K562 (cell line): ENCODE data around the gene ATAD2B. TPM values are rescaled to one million over a fixed set of nuclear protein-coding genes. Genes with fewer than 3 reads are reported as not detected.

Experiments
- ATAC-seq: fragments of 200-7000 bp; cut with Tn5 transposase; 3 replicates; pipeline ENCODE4 v1.9.1; 2020; ENCODE audit warnings: moderate library complexity
- BruUV-seq: library from RNA; stranded (reverse); fragments of 400-500 nt; replicated peaks from 2 replicates; lab custom pipeline; 2021; lab: Mats Ljungman, UMichigan
- CTCF ChIA-PET: fragments of 300-600 bp; formaldehyde crosslinking; extraction: SDS; loops from one replicate; lab custom pipeline; 2021; ENCODE audit warnings: low intra/inter-chr PET ratio; lab: Yijun Ruan, JAX
- POLR2A ChIA-PET: fragments of 300-600, 350-650 bp; sonication (Branson Sonifier 250); formaldehyde crosslinking; extraction: SDS; loops from one replicate; lab custom pipeline; 2021; ENCODE audit warnings: antibody characterized with exemption, inconsistent platforms; lab: Yijun Ruan, JAX
- DNase-seq, 4 experiments: peaks; one replicate each; pipeline versions ENCODE4 v3.0.0 to v3.0.0-alpha.2; 2011 to 2018; ENCODE audit warnings: low spot score in 3 of 4, mixed read lengths in 3 of 4; ENCODE audit errors: extremely low read depth in 1 of 4
- FAIRE-seq: peaks from 2 replicates; lab custom pipeline; 2011; peaks lifted over from hg19 to GRCh38; lab: Jason Lieb, UNC
- H2AFZ ChIP-seq: 2 replicates; pipeline ENCODE4 v1.6.0; 2011; ENCODE audit warnings: low read depth, low read length, control low read depth, inconsistent platforms
- H3K27ac ChIP-seq: fragments of 200-600 bp; 3 replicates; pipeline ENCODE4 v1.8.0; 2011; ENCODE audit warnings: low read depth, mild to moderate bottlenecking, control low read depth, inconsistent platforms, low read length, moderate library complexity, mixed read lengths; ENCODE audit errors: extremely low read depth
- H3K27me3 ChIP-seq, 2 experiments: fragments of 300-600 bp in 1 of 2; 2 replicates in 1 of 2; 3 replicates in 1 of 2; pipeline versions ENCODE4 v1.6.0 to v1.8.0; 2011; ENCODE audit warnings: inconsistent platforms in 2 of 2, low read length in 2 of 2, mild to moderate bottlenecking in 1 of 2, mixed read lengths in 1 of 2, moderate library complexity in 1 of 2; ENCODE audit not compliant: control insufficient read depth in 2 of 2, insufficient read depth in 2 of 2
- H3K36me3 ChIP-seq: fragments of 300-600 bp; 3 replicates; pipeline ENCODE4 v1.8.0; 2011; ENCODE audit warnings: mild to moderate bottlenecking, low read length, inconsistent platforms; ENCODE audit not compliant: control insufficient read depth, insufficient read depth
- H3K4me1 ChIP-seq, 2 experiments: fragments of 200-600 bp in 1 of 2; replicated peaks in 1 of 2; 2 replicates in 1 of 2; 3 replicates in 1 of 2; pipeline versions ENCODE4 v1.5.1 to v1.8.0; 2011; ENCODE audit warnings: inconsistent platforms in 2 of 2, low read length in 2 of 2, mild to moderate bottlenecking in 1 of 2, mixed read lengths in 1 of 2, moderate library complexity in 1 of 2; ENCODE audit not compliant: control insufficient read depth in 2 of 2, insufficient read depth in 2 of 2
- H3K4me2 ChIP-seq: 2 replicates; pipeline ENCODE4 v1.6.1; 2011; ENCODE audit warnings: low read length, control low read depth, inconsistent platforms, mixed read lengths; ENCODE audit not compliant: insufficient read depth
- H3K4me3 ChIP-seq: fragments of 200-600 bp; sonication (generic), shearing (Covaris generic); 2 replicates; pipeline ENCODE4 v1.5.1; 2016; ENCODE audit warnings: control low read depth, inconsistent platforms
- H3K79me2 ChIP-seq: fragments of 200-600 bp; 3 replicates; pipeline ENCODE4 v1.8.0; 2011; ENCODE audit warnings: low read length, inconsistent platforms; ENCODE audit not compliant: control insufficient read depth, insufficient read depth
- H3K9ac ChIP-seq, 2 experiments: 2 replicates each; pipeline versions ENCODE4 v1.6.0 to v1.6.1; 2011; ENCODE audit warnings: low read depth in 2 of 2, low read length in 2 of 2, control low read depth in 1 of 2, inconsistent platforms in 1 of 2, mild to moderate bottlenecking in 1 of 2, mixed read lengths in 1 of 2; ENCODE audit not compliant: insufficient read depth in 1 of 2
- H3K9me1 ChIP-seq: one replicate; pipeline ENCODE4 v1.6.0; 2011; ENCODE audit warnings: inconsistent platforms, mild to moderate bottlenecking, low read length, moderate library complexity; ENCODE audit not compliant: control insufficient read depth, insufficient read depth
- H3K9me3 ChIP-seq: replicated peaks from 2 replicates; pipeline ENCODE4 v1.5.1; 2011; ENCODE audit warnings: low read depth, low read length, inconsistent platforms; ENCODE audit not compliant: control insufficient read depth, insufficient read depth
- H4K20me1 ChIP-seq: replicated peaks from 2 replicates; pipeline ENCODE4 v1.6.1; 2011; ENCODE audit warnings: low read length, inconsistent platforms, mixed read lengths; ENCODE audit not compliant: control insufficient read depth, insufficient read depth
- ESRRA ChIP-seq: fragments of 450-650 bp; IDR thresholded peaks from 2 replicates; pipeline ENCODE4 v1.6.1; 2014; ENCODE audit warnings: low read depth, mild to moderate bottlenecking, moderate library complexity, borderline replicate concordance
- ETV5 ChIP-seq: sonication (generic); formaldehyde crosslinking; IDR thresholded peaks from 2 replicates; pipeline ENCODE4 v1.4.0; 2020; ENCODE audit warnings: low read depth, mild to moderate bottlenecking, missing genetic modification reagents
- FOXJ2 ChIP-seq: fragments of 200-800 bp; sonication (Bioruptor generic); IDR thresholded peaks from 2 replicates; pipeline ENCODE4 v1.6.1; 2016; ENCODE audit warnings: missing genetic modification characterization, missing compliant biosample characterization
- IFI16 ChIP-seq: fragments of 250-450 bp; sonication (Bioruptor Pico); IDR thresholded peaks from 2 replicates; pipeline ENCODE4 v2.1.2; 2022; ENCODE audit warnings: mild to moderate bottlenecking, inconsistent platforms
- RBM17 ChIP-seq: fragments of 200-400 bp; formaldehyde crosslinking; IDR thresholded peaks from 2 replicates; pipeline ENCODE4 v1.6.1; 2017; ENCODE audit warnings: low read depth, mild to moderate bottlenecking, low read length, borderline replicate concordance
- RUNX1 ChIP-seq: sonication (generic); IDR thresholded peaks from 2 replicates; pipeline ENCODE4 v1.6.1; 2016; ENCODE audit warnings: antibody characterized with exemption, low read depth
- SMC3 ChIP-seq: conservative IDR thresholded peaks from 2 replicates; pipeline ENCODE4 v1.6.1; 2011; ENCODE audit warnings: low read depth, low read length, improper control_type of control experiment; ENCODE audit not compliant: insufficient read depth
- TAL1 ChIP-seq: fragments of 450-650 bp; IDR thresholded peaks from 2 replicates; pipeline ENCODE4 v1.6.1; 2016; ENCODE audit warnings: mild to moderate bottlenecking
- WHSC1 ChIP-seq: IDR thresholded peaks from one replicate; pipeline ENCODE4 v1.6.1; 2012; ENCODE audit warnings: low read length, control low read depth, inconsistent platforms
- ZNF165 ChIP-seq: fragments of 250-450 bp; sonication (Bioruptor Pico); IDR thresholded peaks from 2 replicates; pipeline ENCODE4 v1.4.0; 2020; ENCODE audit warnings: borderline replicate concordance
- WGBS: fragments of 100-300 bp; shearing (Covaris generic); methylation state at CpG from one replicate; pipeline ENCODE4 v1.1.6; 2016; ENCODE audit warnings: low coverage, mixed read lengths; ENCODE audit not compliant: insufficient coverage; ENCODE audit errors: missing lambda C conversion rate; 5-methylcytosine and 5-hydroxymethylcytosine counted together
- in situ Hi-C: fragments of 300-500 bp; cut with MboI; formaldehyde crosslinking; loops from 4 replicates; pipeline ENCODE4 v1.15.0; 2018; ENCODE audit warnings: inconsistent platforms, mixed read lengths
- intact Hi-C: fragments of 100-400 bp; cut with micrococcal nuclease; formaldehyde crosslinking; loops from 2 replicates; pipeline ENCODE4 v1.14.2; 2022
- polyA plus RNA-seq, 8 experiments: library from polyadenylated mRNA; depleted of rRNA in 4 of 8; stranded (reverse) in 5 of 8; unstranded in 3 of 8; fragments of >200 nt; fragmentation: Nextera tagmentation in 2 of 8; fragmentation: Illumina TruSeq in 1 of 8; extraction: Ambion mirVana in 2 of 8; extraction: Trizol in 1 of 8; gene quantifications; 2 replicates each; pipeline versions ENCODE4 v1.2.1 to v1.2.3, GENCODE V29; 2011 to 2014; ENCODE audit warnings: inconsistent platforms in 1 of 8, missing spikeins in 1 of 8
- total RNA-seq, 7 experiments: library from RNA; depleted of rRNA in 6 of 7; stranded (reverse); fragments of >200 nt in 6 of 7; fragmentation: Illumina TruSeq in 2 of 7; extraction: Trizol in 2 of 7; gene quantifications; 2 replicates each; pipeline versions ENCODE4 v1.2.1 to v1.2.3, GENCODE V29; 2011 to 2021; ENCODE audit warnings: low replicate concordance in 1 of 7
- TF ChIP-seq, protein P1 (sequence below), 2 experiments: fragments of 450-650 bp; conservative IDR thresholded peaks; 2 replicates each; pipeline ENCODE4 v1.6.1; 2017; ENCODE audit warnings: mild to moderate bottlenecking in 2 of 2, moderate library complexity in 2 of 2
- TF ChIP-seq, protein P2 (sequence below), 3 experiments: fragments of 200-800 bp in 1 of 3; sonication (Bioruptor generic) in 1 of 3; sonication (generic) in 1 of 3; formaldehyde crosslinking in 1 of 3; IDR thresholded peaks; 2 replicates each; pipeline versions ENCODE4 v1.6.1 to v1.8.0; 2016 to 2022; ENCODE audit warnings: mild to moderate bottlenecking in 2 of 3, missing compliant biosample characterization in 2 of 3, missing genetic modification characterization in 2 of 3, missing genetic modification reagents in 1 of 3
- TF ChIP-seq, protein P3 (sequence below): fragments of 450-650 bp; IDR thresholded peaks from 2 replicates; pipeline ENCODE4 v1.6.1; 2016; ENCODE audit warnings: missing biosample characterization, missing genetic modification characterization

ATAD2B gene
- total and polyA plus RNA-seq, 9 of the 15 experiments (the other 6 are each of a cell fraction or from before 2014, with no cell fraction given): 3.2 to 21.6 (median 11.4) TPM

DNA sequence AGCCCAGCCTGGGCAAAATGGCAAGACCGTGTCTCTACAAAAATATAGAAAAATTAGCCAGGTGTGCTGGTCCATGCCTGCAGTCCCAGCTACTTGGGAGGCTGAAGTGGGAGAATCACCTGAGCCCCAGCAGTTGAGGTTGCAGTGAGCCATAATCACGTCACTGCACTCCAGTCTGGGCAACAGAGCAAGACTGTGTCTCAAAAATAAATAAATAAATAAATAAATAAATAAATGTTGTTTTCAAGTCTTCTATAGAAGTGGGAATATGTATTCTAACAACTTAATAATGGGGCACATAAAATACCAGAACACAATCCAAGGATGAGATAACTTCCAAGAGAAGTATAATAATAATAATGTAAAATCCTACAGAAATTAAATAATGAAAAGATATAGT, 23.9 kb downstream of the ATAD2B start:
- Histone ChIP-seq H3K4me3 (no peak overlapping the region), H3K9me3 (no peaks in the 10 kb centered on the region), H2AFZ (no peak overlapping the region), H3K27me3 (no peaks in the 10 kb centered on the region), H3K4me2 (no peak overlapping the region), H3K27ac (no peak overlapping the region), H3K9ac (no peak overlapping the region), H3K9me1 (no peaks in the 10 kb centered on the region), H4K20me1 (no peaks in the 10 kb centered on the region), H3K36me3 (no peaks in the 10 kb centered on the region; the same call in 2 of the 3 replicates), H3K79me2 (peaks cover 70% of the 10 kb centered on the region), H3K4me1 (peaks cover 5 to 19% of the 10 kb centered on the region in 2 experiments; a peak in 3 of 5 replicates)
- TF ChIP-seq, protein P1, sequence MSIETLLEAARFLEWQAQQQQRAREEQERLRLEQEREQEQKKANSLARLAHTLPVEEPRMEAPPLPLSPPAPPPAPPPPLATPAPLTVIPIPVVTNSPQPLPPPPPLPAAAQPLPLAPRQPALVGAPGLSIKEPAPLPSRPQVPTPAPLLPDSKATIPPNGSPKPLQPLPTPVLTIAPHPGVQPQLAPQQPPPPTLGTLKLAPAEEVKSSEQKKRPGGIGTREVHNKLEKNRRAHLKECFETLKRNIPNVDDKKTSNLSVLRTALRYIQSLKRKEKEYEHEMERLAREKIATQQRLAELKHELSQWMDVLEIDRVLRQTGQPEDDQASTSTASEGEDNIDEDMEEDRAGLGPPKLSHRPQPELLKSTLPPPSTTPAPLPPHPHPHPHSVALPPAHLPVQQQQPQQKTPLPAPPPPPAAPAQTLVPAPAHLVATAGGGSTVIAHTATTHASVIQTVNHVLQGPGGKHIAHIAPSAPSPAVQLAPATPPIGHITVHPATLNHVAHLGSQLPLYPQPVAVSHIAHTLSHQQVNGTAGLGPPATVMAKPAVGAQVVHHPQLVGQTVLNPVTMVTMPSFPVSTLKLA (conservative IDR thresholded peaks at IDR 0.05): no peak
- TF ChIP-seq ETV5 (no peak), RUNX1 (no peak), FOXJ2 (no peak), WHSC1 (no peak), IFI16 (CRISPR knock-in tag) (no peak), ZNF165 (CRISPR knock-in tag) (no peak), TAL1 (no peak), ESRRA (no peak), RBM17 (no peak), SMC3 (no peak)
- TF ChIP-seq, protein P2, sequence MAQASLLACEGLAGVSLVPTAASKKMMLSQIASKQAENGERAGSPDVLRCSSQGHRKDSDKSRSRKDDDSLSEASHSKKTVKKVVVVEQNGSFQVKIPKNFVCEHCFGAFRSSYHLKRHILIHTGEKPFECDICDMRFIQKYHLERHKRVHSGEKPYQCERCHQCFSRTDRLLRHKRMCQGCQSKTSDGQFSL (CRISPR knock-in tag; IDR thresholded peaks at IDR 0.05): no peak
- TF ChIP-seq, protein P2 (tag; IDR thresholded peaks at IDR 0.05): no peak
- TF ChIP-seq, protein P3, sequence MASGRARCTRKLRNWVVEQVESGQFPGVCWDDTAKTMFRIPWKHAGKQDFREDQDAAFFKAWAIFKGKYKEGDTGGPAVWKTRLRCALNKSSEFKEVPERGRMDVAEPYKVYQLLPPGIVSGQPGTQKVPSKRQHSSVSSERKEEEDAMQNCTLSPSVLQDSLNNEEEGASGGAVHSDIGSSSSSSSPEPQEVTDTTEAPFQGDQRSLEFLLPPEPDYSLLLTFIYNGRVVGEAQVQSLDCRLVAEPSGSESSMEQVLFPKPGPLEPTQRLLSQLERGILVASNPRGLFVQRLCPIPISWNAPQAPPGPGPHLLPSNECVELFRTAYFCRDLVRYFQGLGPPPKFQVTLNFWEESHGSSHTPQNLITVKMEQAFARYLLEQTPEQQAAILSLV: no peak
- intact Hi-C loops: no loop called here
- BruUV-seq: no TSS peak
- DNase-seq (no peak), ATAC-seq (no peak), FAIRE-seq (no peak)
- CTCF ChIA-PET: no interaction called here
- POLR2A ChIA-PET: interaction anchor here (0.7 kb wide), 1 partner anchor 12 kb away, joined by 3 read pairs; no protein-coding TSS in a partner anchor
- in situ Hi-C loops: no loop called here
- 88% methylated on average over 2 of the region's 2 CpGs for WGBS
